ENCODE measurements around the gene NEGR1. TPM values are rescaled to one million over a fixed set of nuclear protein-coding genes. Genes with fewer than 3 reads are reported as not detected.

NEGR1 gene
- total RNA-seq, 1 experiment from 2014 or later = 0.05 TPM

GRCh38 chr1:71916894-71917293, 365.4 kb downstream of the NEGR1 start:
- no peak overlapping the region for H3K27ac ChIP-seq (ENCODE audit: low read depth, low read length)
- no peak for ATAC-seq
- H3K9me2 ChIP-seq (ENCODE audit: insufficient read depth) = no peaks in the 10 kb centered on the region
- BruUV-seq (replicated peaks) = no TSS peak
- no peak overlapping the region for H3K4me2 ChIP-seq (ENCODE audit: low read length)
- no peak overlapping the region for H3K9ac ChIP-seq (ENCODE audit: low read length)
- H4K20me1 ChIP-seq (ENCODE audit: insufficient read depth) = no peaks in the 10 kb centered on the region
- ChIA-PET POLR2A (no interaction called here), RAD21 (ENCODE audit: low non-redundant PET in 1 of 2, low total read pairs in 2 of 2, uncharacterized antibody in 2 of 2, unreplicated experiment in 2 of 2) (no interaction called here), CTCF (no interaction called here)
- H3K4me3 ChIP-seq (replicated peaks in 1 of 2; ENCODE audit: low read depth in 1 of 2, low read length in 2 of 2) = no peak overlapping the region
- TF ChIP-seq POLR2A (IDR thresholded peaks at IDR 0.05; ENCODE audit: borderline replicate concordance, extremely low read depth, insufficient read depth, insufficient read length) (no peak), CBX3 (IDR thresholded peaks at IDR 0.05; ENCODE audit: low read depth) (no peak), ZBTB33 (IDR thresholded peaks at IDR 0.05; ENCODE audit: extremely low read depth, insufficient replicate concordance, low read length) (no peak), POLR2AphosphoS5 (IDR thresholded peaks at IDR 0.05; ENCODE audit: low read depth, low read length) (no peak), SIN3A (IDR thresholded peaks at IDR 0.05; ENCODE audit: low read depth) (no peak)
- intact Hi-C loops (cut with micrococcal nuclease) = no loop called here
- peaks cover 7 to 14% of the 10 kb centered on the region in 2 experiments; a peak in 2 of 4 replicates for H3K9me3 ChIP-seq (ENCODE audit: control insufficient read depth in 1 of 2, insufficient read depth in 1 of 2, low read depth in 1 of 2, low read length in 2 of 2)
- no peaks in the 10 kb centered on the region for H3K36me3 ChIP-seq (ENCODE audit: control insufficient read depth in 1 of 2, insufficient read depth in 2 of 2, low read length in 2 of 2)
- H3K27me3 ChIP-seq (ENCODE audit: insufficient read depth, low read length) = no peaks in the 10 kb centered on the region
- H3K4me1 ChIP-seq (ENCODE audit: control insufficient read depth in 1 of 2, insufficient read depth in 2 of 2, low read length in 2 of 2) = no peaks in the 10 kb centered on the region
- no peaks in the 10 kb centered on the region for H3K79me2 ChIP-seq (ENCODE audit: insufficient read depth, low read length)
- no peak for DNase-seq (ENCODE audit: low read depth, low spot score)
- no peak overlapping the region for H2AFZ ChIP-seq (ENCODE audit: low read depth, low read length, poor library complexity, severe bottlenecking)

GRCh38 chr1:71914626-71915025, 367.7 kb downstream of the NEGR1 start:
- no TSS peak for BruUV-seq (replicated peaks)
- no peak overlapping the region for H3K9ac ChIP-seq (ENCODE audit: low read length)
- POLR2A ChIA-PET = no interaction called here
- no peaks in the 10 kb centered on the region for H3K36me3 ChIP-seq (ENCODE audit: control insufficient read depth in 1 of 2, insufficient read depth in 2 of 2, low read length in 2 of 2)
- CTCF ChIA-PET = no interaction called here
- H3K4me1 ChIP-seq (ENCODE audit: control insufficient read depth in 1 of 2, insufficient read depth in 2 of 2, low read length in 2 of 2) = no peaks in the 10 kb centered on the region
- no peak overlapping the region for H2AFZ ChIP-seq (ENCODE audit: low read depth, low read length, poor library complexity, severe bottlenecking)
- no peaks in the 10 kb centered on the region for H3K27me3 ChIP-seq (ENCODE audit: insufficient read depth, low read length)
- RAD21 ChIA-PET (ENCODE audit: low non-redundant PET in 1 of 2, low total read pairs in 2 of 2, uncharacterized antibody in 2 of 2, unreplicated experiment in 2 of 2) = no interaction called here
- peaks cover 6 to 8% of the 10 kb centered on the region in 2 experiments; a peak in 2 of 4 replicates for H3K9me3 ChIP-seq (ENCODE audit: control insufficient read depth in 1 of 2, insufficient read depth in 1 of 2, low read depth in 1 of 2, low read length in 2 of 2)
- H4K20me1 ChIP-seq (ENCODE audit: insufficient read depth) = no peaks in the 10 kb centered on the region
- no peak for DNase-seq (ENCODE audit: low read depth, low spot score)
- no peak overlapping the region for H3K27ac ChIP-seq (ENCODE audit: low read depth, low read length)
- no peaks in the 10 kb centered on the region for H3K9me2 ChIP-seq (ENCODE audit: insufficient read depth)
- no peaks in the 10 kb centered on the region for H3K79me2 ChIP-seq (ENCODE audit: insufficient read depth, low read length)
- H3K4me2 ChIP-seq (ENCODE audit: low read length) = no peak overlapping the region
- no peak overlapping the region for H3K4me3 ChIP-seq (replicated peaks in 1 of 2; ENCODE audit: low read depth in 1 of 2, low read length in 2 of 2)
- intact Hi-C loops (cut with micrococcal nuclease) = no loop called here
- ATAC-seq = no peak
- TF ChIP-seq REST (IDR thresholded peaks at IDR 0.05; ENCODE audit: low read depth) (no peak), ATF3 (IDR thresholded peaks at IDR 0.05) (no peak), FOSL1 (IDR thresholded peaks at IDR 0.05; ENCODE audit: low read depth) (no peak), POLR2A (IDR thresholded peaks at IDR 0.05; ENCODE audit: borderline replicate concordance, extremely low read depth, insufficient read depth, insufficient read length) (no peak), CTCF (IDR thresholded peaks at IDR 0.05 in 2 of 3, conservative IDR thresholded peaks at IDR 0.05 in 1 of 3; ENCODE audit: borderline replicate concordance in 1 of 3, insufficient read depth in 1 of 3, low read depth in 2 of 3, low read length in 2 of 3) (no peak), MAX (IDR thresholded peaks at IDR 0.05) (no peak), SRF (IDR thresholded peaks at IDR 0.05; ENCODE audit: low read depth) (no peak), TCF7L2 (IDR thresholded peaks at IDR 0.05; ENCODE audit: borderline replicate concordance, extremely low read depth, insufficient read depth, insufficient read length) (no peak)
